HepG2 (cell line): Measurements from ENCODE around the gene PSMA7. TPM values are rescaled to one million over a fixed set of nuclear protein-coding genes. Genes with fewer than 3 reads are reported as not detected.

Experiments used
- AGO2 ChIP-seq: fragments of 200-400 bp; formaldehyde crosslinking; optimal IDR thresholded peaks from 2 replicates; pipeline ENCODE3; 2017; ENCODE audit warnings: mild to moderate bottlenecking, low read depth, low read length, moderate library complexity
- ARID2 ChIP-seq: sonication (generic); formaldehyde crosslinking; IDR thresholded peaks from 2 replicates; pipeline ENCODE4 v1.8.1; 2022; ENCODE audit warnings: mild to moderate bottlenecking, missing genetic modification reagents, borderline replicate concordance
- BHLHE40 ChIP-seq: IDR thresholded peaks from 2 replicates; pipeline ENCODE4 v1.6.1; 2011; ENCODE audit warnings: low read length, improper control_type of control experiment
- HMGXB4 ChIP-seq, 2 experiments: sonication (generic) in 1 of 2; formaldehyde crosslinking in 1 of 2; IDR thresholded peaks; 2 replicates each; pipeline versions ENCODE4 v1.4.0 to v1.6.1; 2018 to 2020; ENCODE audit warnings: missing genetic modification reagents in 2 of 2, borderline replicate concordance in 1 of 2, low read depth in 1 of 2, mild to moderate bottlenecking in 1 of 2, missing biosample characterization in 1 of 2
- KLF16 ChIP-seq, 2 experiments: sonication (generic) in 1 of 2; formaldehyde crosslinking in 1 of 2; IDR thresholded peaks; 2 replicates each; pipeline versions ENCODE4 v1.6.1 to v1.8.0; 2016 to 2023; ENCODE audit warnings: missing genetic modification reagents in 2 of 2, missing compliant biosample characterization in 1 of 2
- KLF9 ChIP-seq: IDR thresholded peaks from 2 replicates; pipeline ENCODE4 v1.6.1; 2016; ENCODE audit warnings: low read depth
- MATR3 ChIP-seq: sonication (generic); formaldehyde crosslinking; IDR thresholded peaks from 2 replicates; pipeline ENCODE4 v1.4.0; 2020; ENCODE audit warnings: missing genetic modification reagents
- MEF2D ChIP-seq: sonication (generic); formaldehyde crosslinking; IDR thresholded peaks from 2 replicates; pipeline ENCODE4 v1.5.1; 2020; ENCODE audit warnings: mild to moderate bottlenecking, missing genetic modification reagents
- NFKB2 ChIP-seq: sonication (generic); formaldehyde crosslinking; IDR thresholded peaks from 2 replicates; pipeline ENCODE4 v1.4.0; 2020; ENCODE audit warnings: missing genetic modification reagents, borderline replicate concordance
- NR2F2 ChIP-seq: IDR thresholded peaks from 2 replicates; pipeline ENCODE4 v1.6.1; 2012; ENCODE audit warnings: low read depth, inconsistent platforms, borderline replicate concordance
- NRL ChIP-seq: sonication (generic); formaldehyde crosslinking; IDR thresholded peaks from 2 replicates; pipeline ENCODE4 v1.5.0; 2020; ENCODE audit warnings: missing genetic modification reagents, mild to moderate bottlenecking, moderate library complexity, borderline replicate concordance
- RBM22 ChIP-seq: fragments of 200-400 bp; formaldehyde crosslinking; optimal IDR thresholded peaks from 2 replicates; pipeline ENCODE3; 2017; ENCODE audit warnings: mild to moderate bottlenecking, low read length, moderate library complexity
- RFX5 ChIP-seq: IDR thresholded peaks from 2 replicates; pipeline ENCODE4 v1.6.1; 2011; ENCODE audit warnings: low read depth, low read length, improper control_type of control experiment
- RFXAP ChIP-seq: sonication (generic); formaldehyde crosslinking; IDR thresholded peaks from 2 replicates; pipeline ENCODE4 v1.4.0; 2020; ENCODE audit warnings: missing genetic modification reagents, borderline replicate concordance
- STAT5B ChIP-seq: sonication (generic); formaldehyde crosslinking; IDR thresholded peaks from 2 replicates; pipeline ENCODE4 v1.4.0; 2020; ENCODE audit warnings: missing genetic modification reagents
- ZBTB26 ChIP-seq: IDR thresholded peaks from 2 replicates; pipeline ENCODE4 v1.6.1; 2016; ENCODE audit warnings: missing compliant biosample characterization, missing genetic modification reagents, borderline replicate concordance
- ZNF317 ChIP-seq: sonication (generic); formaldehyde crosslinking; IDR thresholded peaks from 2 replicates; pipeline ENCODE4 v1.5.0; 2020; ENCODE audit warnings: mild to moderate bottlenecking, missing genetic modification reagents
- ZNF343 ChIP-seq: sonication (generic); formaldehyde crosslinking; IDR thresholded peaks from 2 replicates; pipeline ENCODE4 v1.4.0; 2020; ENCODE audit warnings: mild to moderate bottlenecking, missing genetic modification reagents
- ZNF570 ChIP-seq: sonication (generic); formaldehyde crosslinking; IDR thresholded peaks from 2 replicates; pipeline ENCODE4 v1.4.0; 2020; ENCODE audit warnings: mild to moderate bottlenecking, missing genetic modification reagents, borderline replicate concordance
- ZNF670 ChIP-seq: sonication (generic); formaldehyde crosslinking; IDR thresholded peaks from 2 replicates; pipeline ENCODE4 v1.8.0; 2022; ENCODE audit warnings: mild to moderate bottlenecking, missing genetic modification reagents, borderline replicate concordance
- ZNF773 ChIP-seq: sonication (generic); formaldehyde crosslinking; IDR thresholded peaks from 2 replicates; pipeline ENCODE4 v1.4.0; 2020; ENCODE audit warnings: missing genetic modification reagents, borderline replicate concordance
- ZSCAN25 ChIP-seq: sonication (generic); formaldehyde crosslinking; IDR thresholded peaks from 2 replicates; pipeline ENCODE4 v1.8.0; 2022; ENCODE audit warnings: mild to moderate bottlenecking, missing genetic modification reagents
- polyA plus RNA-seq, 8 experiments: library from polyadenylated mRNA; depleted of rRNA in 3 of 8; stranded (reverse) in 7 of 8; unstranded in 1 of 8; fragments of >200 nt; fragmentation: Illumina TruSeq in 4 of 8; extraction: Trizol in 4 of 8; gene quantifications; 2 replicates each; pipeline versions ENCODE4 v1.2.1 to v1.2.3, GENCODE V29; 2011 to 2016; ENCODE audit warnings: low read depth in 4 of 8, missing spikeins in 1 of 8, mixed read lengths in 1 of 8; ENCODE audit not compliant: insufficient read depth in 1 of 8
- total RNA-seq, 5 experiments: library from RNA; depleted of rRNA; stranded (reverse); fragments of >200 nt; fragmentation: Illumina TruSeq; extraction: Trizol; gene quantifications; 2 replicates each; pipeline ENCODE4 v1.2.3, GENCODE V29; 2016; ENCODE audit warnings: low read depth in 1 of 5
- TF ChIP-seq, protein P1 (sequence below): sonication (generic); formaldehyde crosslinking; IDR thresholded peaks from 2 replicates; pipeline ENCODE4 v1.4.0; 2020; ENCODE audit warnings: mild to moderate bottlenecking, missing genetic modification reagents
- TF ChIP-seq, protein P2 (sequence below): sonication (generic); formaldehyde crosslinking; IDR thresholded peaks from 2 replicates; pipeline ENCODE4 v1.5.0; 2020; ENCODE audit warnings: missing genetic modification reagents

Gene PSMA7
- total and polyA plus RNA-seq, 2 of the 13 experiments (the other 11 are each of a cell fraction or from before 2014, with no cell fraction given): 531 to 631 TPM

DNA sequence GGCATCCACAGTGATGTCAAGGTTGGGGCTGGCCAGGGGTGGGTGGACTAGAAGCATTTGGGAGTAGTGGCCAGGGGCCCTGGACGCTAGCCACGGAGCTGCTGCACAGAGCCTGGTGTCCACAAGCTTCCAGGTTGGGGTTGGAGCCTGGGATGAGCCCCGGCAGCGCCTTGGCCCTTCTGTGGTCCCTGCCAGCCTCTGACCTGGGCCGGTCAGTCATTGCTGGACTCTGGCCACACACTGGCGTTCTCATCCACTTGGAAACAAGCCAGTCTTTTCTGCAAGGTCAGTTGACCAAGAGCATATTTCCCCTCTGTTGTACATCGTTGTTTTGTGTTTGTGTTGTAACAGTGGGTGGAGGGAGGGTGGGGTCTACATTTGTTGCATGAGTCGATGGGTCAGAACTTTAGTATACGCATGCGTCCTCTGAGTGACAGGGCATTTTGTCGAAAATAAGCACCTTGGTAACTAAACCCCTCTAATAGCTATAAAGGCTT lies 8.4 kb downstream of the PSMA7 start (continued):
- TF ChIP-seq KLF16 (CRISPR knock-in tag; IDR thresholded peaks at IDR 0.05): peak in 1 of 2 experiments; percentile 76; a peak in 2 of 4 replicates
- TF ChIP-seq MEF2D (CRISPR knock-in tag): peak; percentile 71
- 0 out of 2 replicates have a peak, but pooled peaks have one; percentile 67 for TF ChIP-seq NRL (CRISPR knock-in tag)
- 0 out of 2 replicates have a peak, but pooled peaks have one; percentile 53 for TF ChIP-seq ZNF670 (CRISPR knock-in tag)
- peak; percentile 93 for TF ChIP-seq AGO2
- no peak for TF ChIP-seq ZNF773
- TF ChIP-seq, protein P1, sequence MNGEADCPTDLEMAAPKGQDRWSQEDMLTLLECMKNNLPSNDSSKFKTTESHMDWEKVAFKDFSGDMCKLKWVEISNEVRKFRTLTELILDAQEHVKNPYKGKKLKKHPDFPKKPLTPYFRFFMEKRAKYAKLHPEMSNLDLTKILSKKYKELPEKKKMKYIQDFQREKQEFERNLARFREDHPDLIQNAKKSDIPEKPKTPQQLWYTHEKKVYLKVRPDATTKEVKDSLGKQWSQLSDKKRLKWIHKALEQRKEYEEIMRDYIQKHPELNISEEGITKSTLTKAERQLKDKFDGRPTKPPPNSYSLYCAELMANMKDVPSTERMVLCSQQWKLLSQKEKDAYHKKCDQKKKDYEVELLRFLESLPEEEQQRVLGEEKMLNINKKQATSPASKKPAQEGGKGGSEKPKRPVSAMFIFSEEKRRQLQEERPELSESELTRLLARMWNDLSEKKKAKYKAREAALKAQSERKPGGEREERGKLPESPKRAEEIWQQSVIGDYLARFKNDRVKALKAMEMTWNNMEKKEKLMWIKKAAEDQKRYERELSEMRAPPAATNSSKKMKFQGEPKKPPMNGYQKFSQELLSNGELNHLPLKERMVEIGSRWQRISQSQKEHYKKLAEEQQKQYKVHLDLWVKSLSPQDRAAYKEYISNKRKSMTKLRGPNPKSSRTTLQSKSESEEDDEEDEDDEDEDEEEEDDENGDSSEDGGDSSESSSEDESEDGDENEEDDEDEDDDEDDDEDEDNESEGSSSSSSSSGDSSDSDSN (CRISPR knock-in tag): peak; percentile 87
- peak; percentile 45; the same call in 1 of the 2 replicates for TF ChIP-seq ZNF317 (CRISPR knock-in tag)
- 0 out of 2 replicates have a peak, but pooled peaks have one; percentile 58 for TF ChIP-seq ZSCAN25 (CRISPR knock-in tag)
- TF ChIP-seq RFX5: 0 out of 2 replicates have a peak, but pooled peaks have one; percentile 11
- TF ChIP-seq NFKB2 (CRISPR knock-in tag): peak; percentile 66; the same call in 1 of the 2 replicates
- no peak; the same call in 1 of the 2 replicates for TF ChIP-seq ZBTB26 (CRISPR knock-in tag)
- peak; percentile 36; the same call in 1 of the 2 replicates for TF ChIP-seq ARID2
- TF ChIP-seq, protein P2, sequence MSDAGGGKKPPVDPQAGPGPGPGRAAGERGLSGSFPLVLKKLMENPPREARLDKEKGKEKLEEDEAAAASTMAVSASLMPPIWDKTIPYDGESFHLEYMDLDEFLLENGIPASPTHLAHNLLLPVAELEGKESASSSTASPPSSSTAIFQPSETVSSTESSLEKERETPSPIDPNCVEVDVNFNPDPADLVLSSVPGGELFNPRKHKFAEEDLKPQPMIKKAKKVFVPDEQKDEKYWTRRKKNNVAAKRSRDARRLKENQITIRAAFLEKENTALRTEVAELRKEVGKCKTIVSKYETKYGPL: no peak
- 0 out of 2 replicates have a peak, but pooled peaks have one; percentile 36 for TF ChIP-seq ZNF570 (CRISPR knock-in tag)
- no peak for TF ChIP-seq MATR3 (CRISPR knock-in tag)
- peak; percentile 38; the same call in 1 of the 2 replicates for TF ChIP-seq NR2F2
- 0 out of 2 replicates have a peak, but pooled peaks have one; percentile 48 for TF ChIP-seq RFXAP (CRISPR knock-in tag)
- TF ChIP-seq ZNF343 (CRISPR knock-in tag): peak; percentile 11; the same call in 1 of the 2 replicates
- TF ChIP-seq STAT5B: no peak
- peak; percentile 42 to 54; a peak in 3 of 4 replicates for TF ChIP-seq HMGXB4 (CRISPR knock-in tag; IDR thresholded peaks at IDR 0.05; ENCODE audit: borderline replicate concordance in 1 of 2, low read depth in 1 of 2)
- peak; percentile 38; the same call in 1 of the 2 replicates for TF ChIP-seq BHLHE40
- peak; percentile 97 for TF ChIP-seq RBM22
- no peak for TF ChIP-seq KLF9 (CRISPR knock-in tag)
